Sigmoid colon (tissue), 4 donors: Measurements from ENCODE around the gene BOLL.

ENCODE experiments used
- POLR2A ChIP-seq, 2 donors: fragments of 450-650 bp; IDR thresholded peaks; one replicate each; pipeline ENCODE4 v1.6.1; 2016; ENCODE audit warnings: antibody characterized with exemption in 2 of 2, mild to moderate bottlenecking in 2 of 2, moderate library complexity in 2 of 2
- POLR2AphosphoS5 ChIP-seq, 4 donors: sonication (generic); formaldehyde crosslinking; IDR thresholded peaks; one replicate each; pipeline ENCODE4 v1.6.1; 2017; ENCODE audit warnings: antibody characterized with exemption in 4 of 4
- TF ChIP-seq, protein P1 (sequence below), 4 experiments: fragments of 450-650 bp in 3 of 4; fragments of 200-600 bp in 1 of 4; IDR thresholded peaks; one replicate each; pipeline ENCODE4 v1.5.1; 2016 to 2019; ENCODE audit warnings: antibody characterized with exemption in 4 of 4, mild to moderate bottlenecking in 3 of 4, moderate library complexity in 2 of 4

DNA sequence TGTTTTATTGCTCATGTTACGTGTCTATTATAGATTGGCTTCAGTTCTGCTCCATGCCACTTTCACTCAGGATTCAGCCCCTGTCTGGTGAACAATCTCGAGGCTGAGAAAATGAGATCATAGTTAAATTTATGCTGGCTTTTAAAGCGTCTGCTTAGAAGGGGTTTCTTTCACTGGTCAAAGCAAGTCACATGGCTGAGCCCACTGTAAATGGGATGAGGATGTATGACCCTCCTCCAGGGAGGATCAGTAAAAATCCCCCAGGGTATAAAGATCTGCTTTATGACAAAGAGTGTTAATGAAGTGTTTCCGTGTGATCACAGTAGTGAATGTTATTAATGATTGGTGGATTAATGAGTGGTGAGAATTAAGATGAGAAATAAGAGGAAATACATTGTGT, 13.1 kb upstream of the BOLL start:
- TF ChIP-seq, protein P1, sequence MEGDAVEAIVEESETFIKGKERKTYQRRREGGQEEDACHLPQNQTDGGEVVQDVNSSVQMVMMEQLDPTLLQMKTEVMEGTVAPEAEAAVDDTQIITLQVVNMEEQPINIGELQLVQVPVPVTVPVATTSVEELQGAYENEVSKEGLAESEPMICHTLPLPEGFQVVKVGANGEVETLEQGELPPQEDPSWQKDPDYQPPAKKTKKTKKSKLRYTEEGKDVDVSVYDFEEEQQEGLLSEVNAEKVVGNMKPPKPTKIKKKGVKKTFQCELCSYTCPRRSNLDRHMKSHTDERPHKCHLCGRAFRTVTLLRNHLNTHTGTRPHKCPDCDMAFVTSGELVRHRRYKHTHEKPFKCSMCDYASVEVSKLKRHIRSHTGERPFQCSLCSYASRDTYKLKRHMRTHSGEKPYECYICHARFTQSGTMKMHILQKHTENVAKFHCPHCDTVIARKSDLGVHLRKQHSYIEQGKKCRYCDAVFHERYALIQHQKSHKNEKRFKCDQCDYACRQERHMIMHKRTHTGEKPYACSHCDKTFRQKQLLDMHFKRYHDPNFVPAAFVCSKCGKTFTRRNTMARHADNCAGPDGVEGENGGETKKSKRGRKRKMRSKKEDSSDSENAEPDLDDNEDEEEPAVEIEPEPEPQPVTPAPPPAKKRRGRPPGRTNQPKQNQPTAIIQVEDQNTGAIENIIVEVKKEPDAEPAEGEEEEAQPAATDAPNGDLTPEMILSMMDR (IDR thresholded peaks at IDR 0.05), result no peak
- TF ChIP-seq POLR2A (IDR thresholded peaks at IDR 0.05) (no peak), POLR2AphosphoS5 (IDR thresholded peaks at IDR 0.05) (no peak)
